PC-3 (cell line): ENCODE results near the gene ZC3H12C. TPM values are rescaled to one million over a fixed set of nuclear protein-coding genes. Genes with fewer than 3 reads are reported as not detected.

Source experiments
- ATAC-seq: fragments of 200-7000 bp; cut with Tn5 transposase; 2 replicates; pipeline ENCODE4 v1.9.1; 2020; ENCODE audit warnings: mild to moderate bottlenecking, moderate library complexity
- BruUV-seq: library from RNA; stranded (reverse); fragments of 400-500 nt; replicated peaks from 2 replicates; lab custom pipeline; 2021; lab: Mats Ljungman, UMichigan
- CTCF ChIA-PET: fragments of 300-600 bp; sonication (Branson Sonifier 250); formaldehyde crosslinking; loops from one replicate; lab custom pipeline; 2022; ENCODE audit warnings: antibody characterized with exemption; lab: Charles Lee
- POLR2A ChIA-PET: fragments of 300-600 bp; sonication (Branson Sonifier 250); formaldehyde crosslinking; loops from one replicate; lab custom pipeline; 2022; ENCODE audit warnings: antibody characterized with exemption; ENCODE audit not compliant: unreplicated experiment; lab: Charles Lee
- DNase-seq: peaks from one replicate; pipeline ENCODE4 v3.0.0-alpha.2; 2015
- H2AFZ ChIP-seq: fragments of 300-600 bp; sonication (generic); 2 replicates; pipeline ENCODE4 v1.6.0; 2016; ENCODE audit warnings: antibody characterized with exemption, low read length
- H3F3A ChIP-seq: fragments of 300-600 bp; sonication (generic); one replicate; pipeline ENCODE4 v1.6.0; 2017; ENCODE audit warnings: antibody characterized with exemption, low read length, control low read depth, mild to moderate bottlenecking; ENCODE audit not compliant: unreplicated experiment
- H3K27ac ChIP-seq: fragments of 300-600 bp; sonication (generic); 2 replicates; pipeline ENCODE4 v1.5.1; 2016; ENCODE audit warnings: mild to moderate bottlenecking, low read length
- H3K27me3 ChIP-seq: fragments of 300-600 bp; sonication (generic); 2 replicates; pipeline ENCODE4 v1.6.1; 2016; ENCODE audit warnings: low read length, mixed read lengths
- H3K36me3 ChIP-seq: fragments of 300-600 bp; sonication (generic); 2 replicates; pipeline ENCODE4 v1.6.1; 2016; ENCODE audit warnings: low read depth, mixed run types, low read length, mixed read lengths
- H3K4me1 ChIP-seq: fragments of 300-600 bp; sonication (generic); 2 replicates; pipeline ENCODE4 v1.5.1; 2016; ENCODE audit warnings: low read length; ENCODE audit not compliant: insufficient read depth
- H3K4me2 ChIP-seq: fragments of 300-600 bp; sonication (generic); 2 replicates; pipeline ENCODE4 v1.6.0; 2016; ENCODE audit warnings: low read length
- H3K4me3 ChIP-seq: fragments of 300-600 bp; sonication (generic); 2 replicates; pipeline ENCODE4 v1.5.1; 2016; ENCODE audit warnings: mild to moderate bottlenecking, low read length, mixed read lengths
- H3K79me2 ChIP-seq: fragments of 300-600 bp; sonication (generic); 2 replicates; pipeline ENCODE4 v1.6.1; 2017; ENCODE audit warnings: low read length, mixed read lengths
- H3K9ac ChIP-seq: fragments of 300-600 bp; sonication (generic); 2 replicates; pipeline ENCODE4 v1.6.0; 2016; ENCODE audit warnings: mild to moderate bottlenecking, low read length
- H3K9me2 ChIP-seq: fragments of 300-600 bp; sonication (generic); replicated peaks from 2 replicates; pipeline ENCODE4 v1.6.1; 2016; ENCODE audit warnings: mixed run types, low read length, mixed read lengths
- H3K9me3 ChIP-seq: fragments of 300-600 bp; sonication (generic); 2 replicates; pipeline ENCODE4 v1.6.1; 2016; ENCODE audit warnings: low read length, mixed read lengths
- H4K20me1 ChIP-seq: fragments of 300-600 bp; sonication (generic); 2 replicates; pipeline ENCODE4 v1.6.1; 2016; ENCODE audit warnings: low read length, mixed read lengths
- EZH2 ChIP-seq: fragments of 300-600 bp; sonication (generic); IDR thresholded peaks from one replicate; pipeline ENCODE4 v1.6.1; 2017; ENCODE audit warnings: antibody characterized with exemption, mild to moderate bottlenecking, low read length; ENCODE audit not compliant: unreplicated experiment
- EZH2phosphoT487 ChIP-seq: fragments of 300-600 bp; sonication (generic); IDR thresholded peaks from 2 replicates; pipeline ENCODE4 v1.6.1; 2018; ENCODE audit warnings: mild to moderate bottlenecking, antibody characterized with exemption, low read length, borderline replicate concordance
- intact Hi-C: fragments of 100-400 bp; cut with micrococcal nuclease; formaldehyde crosslinking; loops from 2 replicates; pipeline ENCODE4 v1.9.0; 2023
- total RNA-seq: library from RNA; depleted of rRNA; stranded (reverse); fragments of >200 nt; gene quantifications from 2 replicates; pipeline ENCODE4 v1.2.3, GENCODE V29; 2014
- TF ChIP-seq, protein P1 (sequence below): fragments of 300-600 bp; sonication (generic); conservative IDR thresholded peaks from 2 replicates; pipeline ENCODE4 v1.5.1; 2017; ENCODE audit warnings: antibody characterized with exemption, low read depth, mild to moderate bottlenecking, low read length

ZC3H12C gene
- total RNA-seq, 1 experiment from 2014 or later: 30.7 TPM

DNA sequence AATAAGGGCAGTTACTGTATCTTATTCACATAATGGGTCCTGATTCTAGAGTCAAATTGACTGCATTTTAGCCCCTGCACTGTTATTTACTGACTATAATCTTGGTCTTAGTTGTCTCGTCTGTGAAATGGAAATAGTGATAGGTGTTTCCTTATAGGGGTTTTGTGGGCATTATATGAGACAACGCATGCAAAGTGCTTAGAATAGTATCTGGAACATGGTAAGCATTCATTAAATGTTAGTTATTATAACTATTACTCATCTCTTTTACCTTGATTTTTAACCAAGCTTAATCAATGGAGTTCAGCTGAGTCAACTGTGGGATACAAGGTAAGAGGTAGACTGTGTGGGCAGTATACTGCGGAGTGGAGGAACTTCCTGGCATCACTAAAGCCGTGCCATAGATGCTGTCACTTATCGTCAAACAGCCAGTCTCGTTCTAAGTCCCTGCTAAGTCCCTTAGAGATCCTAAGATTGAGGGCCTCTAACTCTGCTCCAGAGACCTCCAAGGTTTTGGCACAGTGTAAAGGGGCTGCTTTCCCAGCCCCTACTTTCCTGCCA lies 2.6 kb upstream of the ZC3H12C start:
- no peaks in the 10 kb centered on the region for H3K27me3 ChIP-seq
- ChIA-PET POLR2A (no interaction called here), CTCF (no interaction called here)
- no peak overlapping the region for H3K27ac ChIP-seq
- no peak overlapping the region for H2AFZ ChIP-seq
- no peaks in the 10 kb centered on the region for H3K9me3 ChIP-seq
- intact Hi-C loops: no loop called here
- no peak overlapping the region for H3K4me3 ChIP-seq
- peaks cover 34% of the 10 kb centered on the region for H3K4me1 ChIP-seq
- no peaks in the 10 kb centered on the region for H3K9me2 ChIP-seq
- BruUV-seq: no TSS peak
- H3F3A ChIP-seq: no peaks in the 10 kb centered on the region
- peaks cover 37% of the 10 kb centered on the region for H3K79me2 ChIP-seq
- H3K9ac ChIP-seq: no peak overlapping the region
- no peaks in the 10 kb centered on the region for H3K36me3 ChIP-seq
- TF ChIP-seq EZH2 (no peak), EZH2phosphoT487 (no peak)
- TF ChIP-seq, protein P1, sequence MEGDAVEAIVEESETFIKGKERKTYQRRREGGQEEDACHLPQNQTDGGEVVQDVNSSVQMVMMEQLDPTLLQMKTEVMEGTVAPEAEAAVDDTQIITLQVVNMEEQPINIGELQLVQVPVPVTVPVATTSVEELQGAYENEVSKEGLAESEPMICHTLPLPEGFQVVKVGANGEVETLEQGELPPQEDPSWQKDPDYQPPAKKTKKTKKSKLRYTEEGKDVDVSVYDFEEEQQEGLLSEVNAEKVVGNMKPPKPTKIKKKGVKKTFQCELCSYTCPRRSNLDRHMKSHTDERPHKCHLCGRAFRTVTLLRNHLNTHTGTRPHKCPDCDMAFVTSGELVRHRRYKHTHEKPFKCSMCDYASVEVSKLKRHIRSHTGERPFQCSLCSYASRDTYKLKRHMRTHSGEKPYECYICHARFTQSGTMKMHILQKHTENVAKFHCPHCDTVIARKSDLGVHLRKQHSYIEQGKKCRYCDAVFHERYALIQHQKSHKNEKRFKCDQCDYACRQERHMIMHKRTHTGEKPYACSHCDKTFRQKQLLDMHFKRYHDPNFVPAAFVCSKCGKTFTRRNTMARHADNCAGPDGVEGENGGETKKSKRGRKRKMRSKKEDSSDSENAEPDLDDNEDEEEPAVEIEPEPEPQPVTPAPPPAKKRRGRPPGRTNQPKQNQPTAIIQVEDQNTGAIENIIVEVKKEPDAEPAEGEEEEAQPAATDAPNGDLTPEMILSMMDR: no peak
- ATAC-seq: no peak
- no peak overlapping the region for H3K4me2 ChIP-seq
- peaks cover 17% of the 10 kb centered on the region for H4K20me1 ChIP-seq
- DNase-seq: no peak

DNA sequence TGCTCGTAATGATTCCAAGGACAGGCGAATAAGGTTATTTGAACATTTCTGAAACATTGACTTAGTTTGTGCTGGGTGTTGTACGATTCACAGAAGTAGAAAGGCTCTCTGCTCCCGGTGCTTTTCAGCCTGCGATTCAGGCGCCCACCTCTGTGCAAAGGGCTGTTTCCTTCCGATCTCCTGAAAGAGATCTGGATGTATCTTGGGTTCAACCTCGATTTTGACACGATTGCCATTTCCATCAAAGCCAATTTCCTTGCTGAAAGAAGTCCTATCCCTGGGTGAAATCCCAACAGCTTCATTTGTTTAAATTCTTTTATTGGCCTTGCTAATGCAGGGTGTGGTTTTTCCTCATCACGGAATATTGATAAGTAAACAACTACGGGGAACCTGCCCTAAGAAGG lies 1.1 kb upstream of the ZC3H12C start:
- intact Hi-C loops: loop anchor here (1.0 kb wide), 4 partner anchors 16 to 146 kb away; no protein-coding TSS in a partner anchor
- peak overlapping the region; percentile 93 for H3K4me2 ChIP-seq
- H3F3A ChIP-seq: no peaks in the 10 kb centered on the region
- TF ChIP-seq, protein P1: no peak
- TF ChIP-seq EZH2phosphoT487 (no peak), EZH2 (no peak)
- peaks cover 53% of the 10 kb centered on the region for H3K79me2 ChIP-seq
- no peaks in the 10 kb centered on the region for H3K27me3 ChIP-seq
- H3K9ac ChIP-seq: peak overlapping the region; percentile 94
- TSS peak; percentile 74 for BruUV-seq
- peaks cover 42% of the 10 kb centered on the region for H3K4me1 ChIP-seq
- DNase-seq: peak; percentile 72
- H3K36me3 ChIP-seq: peaks cover 9% of the 10 kb centered on the region
- no peaks in the 10 kb centered on the region for H3K9me3 ChIP-seq
- peaks cover 31% of the 10 kb centered on the region for H4K20me1 ChIP-seq
- H3K27ac ChIP-seq: peak overlapping the region; percentile 95
- ATAC-seq: no peak; the same call in 1 of the 2 replicates
- H3K4me3 ChIP-seq: peak overlapping the region; percentile 70
- H3K9me2 ChIP-seq: no peaks in the 10 kb centered on the region
- CTCF ChIA-PET: interaction anchor here (1.4 to 1.7 kb wide), 2 partner anchors 15 to 151 kb away, joined by 6 to 9 read pairs; no protein-coding TSS in a partner anchor
- peak overlapping the region; percentile 43 for H2AFZ ChIP-seq
- POLR2A ChIA-PET: interaction anchor here (0.5 to 1.7 kb wide), 11 partner anchors 12 to 1182 kb away, joined by 3 to 41 read pairs (median 4); no protein-coding TSS in a partner anchor
